GM21825 (cell line): ENCODE results near the gene NAV2.

ENCODE experiments used
- ATAC-seq: cut with Tn5 transposase; IDR thresholded peaks from one replicate; pipeline ENCODE4 v1.9.1; 2021; ENCODE audit warnings: mild to moderate bottlenecking, moderate library complexity; ENCODE audit not compliant: unreplicated experiment

NAV2 gene

DNA sequence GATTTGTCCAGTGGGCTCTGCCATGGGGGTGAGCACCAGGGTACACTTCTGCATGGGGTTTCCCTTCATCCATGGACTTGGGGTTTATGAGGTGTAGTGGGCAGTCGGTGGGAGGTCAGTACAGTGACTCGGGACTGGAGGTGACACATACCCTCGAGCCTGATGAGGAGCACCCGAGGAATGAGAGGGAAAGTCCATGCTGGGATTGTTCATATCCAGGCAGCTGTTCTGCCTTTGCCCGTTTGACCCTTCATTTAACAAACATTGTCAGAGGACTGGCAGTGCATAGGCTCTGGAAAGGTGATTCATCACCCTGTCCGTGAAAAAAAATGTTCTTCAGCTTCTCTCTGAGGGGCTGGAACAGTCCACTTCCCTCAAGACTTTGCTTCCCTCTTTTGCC, 2.7 kb downstream of the NAV2 start:
- no peak for ATAC-seq

DNA sequence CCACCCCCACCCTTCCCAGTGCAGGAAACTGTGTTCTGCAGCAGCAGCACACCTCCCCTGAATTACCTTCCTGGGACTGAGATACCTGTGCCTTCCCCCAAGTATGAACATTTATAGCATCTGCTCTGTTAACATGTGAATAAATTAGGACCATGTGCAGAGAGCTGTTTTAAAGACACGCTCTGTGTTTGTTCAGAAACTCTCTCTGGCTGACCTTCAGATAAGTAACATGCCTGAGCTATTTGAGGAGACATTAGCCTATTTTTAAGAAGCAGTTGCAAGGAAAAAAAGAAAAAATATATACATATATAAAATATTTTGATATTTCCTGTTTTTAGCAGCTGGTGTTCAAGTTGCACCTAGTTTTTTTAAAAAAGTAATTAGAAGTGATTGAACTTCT, 5.4 kb downstream of the NAV2 start:
- no peak for ATAC-seq

DNA sequence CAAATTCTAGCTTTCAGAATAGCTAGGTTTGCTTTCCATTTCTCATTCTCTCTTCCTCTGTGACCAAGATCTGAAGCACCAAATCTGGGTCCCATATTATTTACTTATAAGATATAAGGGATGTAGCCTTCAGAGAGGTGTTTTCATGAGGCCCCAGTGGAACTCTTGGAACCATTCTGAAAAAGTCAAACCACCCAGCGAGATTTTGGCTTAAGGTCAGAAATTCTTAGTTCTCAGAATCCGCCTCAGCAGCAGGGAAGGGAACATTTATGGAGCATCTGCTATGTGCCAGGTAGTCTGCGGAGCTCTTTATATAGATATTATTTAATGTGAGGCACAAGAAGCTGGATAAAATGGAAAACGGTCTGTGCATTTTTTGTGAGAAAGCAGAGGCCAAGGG, 6.3 kb downstream of the NAV2 start:
- no peak for ATAC-seq

DNA sequence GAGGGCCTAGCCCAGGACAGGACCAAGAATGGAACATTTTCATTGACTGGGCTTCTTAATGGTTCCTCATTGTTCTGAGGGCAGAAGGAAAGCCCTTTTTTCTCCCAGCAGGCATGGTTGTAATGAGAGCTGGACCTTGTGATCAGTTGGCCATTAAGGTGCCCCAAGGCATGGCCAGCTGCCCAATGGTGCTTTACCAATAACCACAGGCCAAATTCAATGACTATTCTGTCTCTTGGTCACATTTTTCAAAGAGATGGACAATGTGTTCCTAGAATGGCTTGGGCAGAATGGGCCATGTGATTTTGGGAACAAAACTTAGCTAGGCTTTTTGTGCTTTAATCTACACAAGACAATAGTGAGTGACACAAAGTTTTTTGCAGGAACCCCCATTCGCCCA, 7.3 kb downstream of the NAV2 start:
- no peak for ATAC-seq

DNA sequence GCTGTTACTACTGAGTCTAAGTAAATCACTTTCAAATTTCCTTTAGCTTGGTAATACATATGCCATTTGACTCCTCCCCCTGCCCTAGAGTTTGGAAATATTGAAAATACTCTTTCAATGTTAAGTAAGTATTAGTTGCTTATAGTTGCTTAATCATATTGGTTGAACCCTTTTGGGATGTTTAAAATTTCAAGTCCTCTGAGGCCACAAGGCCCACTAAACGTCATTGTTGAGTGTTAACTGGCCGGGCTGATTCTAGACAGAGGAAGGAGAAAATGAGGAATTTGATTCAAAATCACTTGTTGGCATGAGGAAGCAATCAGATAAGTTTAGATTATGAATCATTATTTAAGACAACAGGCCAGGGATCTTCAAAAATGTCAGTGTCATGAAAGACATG, 8.5 kb downstream of the NAV2 start:
- ATAC-seq, result no peak

DNA sequence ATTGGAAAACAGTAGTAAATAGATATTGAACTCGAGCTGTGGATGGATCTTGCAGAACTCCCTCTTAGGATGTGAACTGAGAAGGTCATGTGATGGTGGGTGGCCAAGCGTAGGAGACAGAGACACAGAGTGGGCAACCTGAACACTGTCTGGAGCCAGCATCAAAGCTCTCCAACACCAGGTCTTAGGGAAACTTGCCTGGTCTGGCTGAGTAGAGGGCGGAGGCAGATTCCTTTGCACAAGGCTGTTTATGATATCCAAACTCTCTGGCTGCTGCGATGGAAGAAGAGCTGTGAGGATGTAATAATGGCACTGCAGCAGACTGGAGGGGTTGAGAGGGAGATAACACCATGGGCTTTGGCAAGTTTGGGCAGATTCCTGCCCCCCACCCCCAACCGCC, 10.1 kb downstream of the NAV2 start:
- no peak for ATAC-seq

DNA sequence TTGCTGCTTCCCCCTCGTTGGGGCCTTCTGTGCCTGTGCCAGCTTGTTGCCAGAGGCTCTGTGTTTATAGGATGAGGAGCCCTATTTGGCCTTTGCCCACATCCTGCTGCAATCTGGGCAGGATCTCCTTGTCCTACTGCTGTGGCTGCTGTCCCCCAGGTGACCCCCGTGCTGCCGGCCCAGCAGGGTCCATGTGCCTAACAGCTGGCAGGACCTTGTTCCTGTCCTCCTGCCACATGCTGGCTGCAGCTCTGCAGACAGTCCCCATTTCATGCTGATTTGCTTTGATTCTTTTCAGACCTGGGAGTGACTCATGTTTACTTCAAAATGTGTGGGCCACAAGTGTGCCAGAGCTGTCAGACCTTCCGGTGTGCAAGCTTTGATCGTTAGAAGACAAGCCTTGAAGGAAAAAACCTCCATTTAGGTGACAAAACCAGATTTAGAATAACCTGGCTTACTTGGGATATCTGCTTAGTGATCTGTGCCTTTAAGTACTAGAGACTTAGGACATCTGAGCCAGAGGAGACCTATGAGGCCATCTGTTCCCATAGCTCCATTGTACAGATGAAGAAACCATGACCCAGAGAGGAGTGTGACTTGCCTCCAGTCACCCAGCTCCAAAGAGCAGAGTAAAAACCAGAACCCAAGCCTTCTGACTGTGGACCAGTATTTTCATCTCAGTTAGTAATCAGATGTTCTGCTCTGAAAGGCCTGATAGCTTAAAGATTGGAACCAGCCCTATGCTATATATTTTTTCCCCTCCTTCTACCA, 11.1 kb downstream of the NAV2 start:
- ATAC-seq, result no peak

DNA sequence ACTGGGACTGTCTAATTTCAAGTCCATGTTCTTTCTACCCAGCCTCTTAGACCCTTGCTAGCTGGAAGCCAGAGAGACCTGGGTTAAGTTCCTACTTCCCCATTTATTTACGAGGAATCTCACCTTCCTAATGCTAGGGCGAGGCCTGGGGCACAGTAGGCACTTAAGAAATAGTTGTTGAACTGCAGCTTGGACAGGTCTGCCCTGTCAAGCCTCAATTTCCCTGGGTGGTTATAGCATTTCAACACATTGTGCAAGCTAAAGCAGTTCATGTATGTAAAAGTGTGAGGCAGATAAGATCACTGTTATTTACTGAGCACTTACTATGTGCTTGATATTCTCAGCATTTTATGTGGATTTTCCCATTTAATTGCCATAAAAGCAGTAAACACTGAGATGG, 12.1 kb downstream of the NAV2 start:
- ATAC-seq, result no peak

DNA sequence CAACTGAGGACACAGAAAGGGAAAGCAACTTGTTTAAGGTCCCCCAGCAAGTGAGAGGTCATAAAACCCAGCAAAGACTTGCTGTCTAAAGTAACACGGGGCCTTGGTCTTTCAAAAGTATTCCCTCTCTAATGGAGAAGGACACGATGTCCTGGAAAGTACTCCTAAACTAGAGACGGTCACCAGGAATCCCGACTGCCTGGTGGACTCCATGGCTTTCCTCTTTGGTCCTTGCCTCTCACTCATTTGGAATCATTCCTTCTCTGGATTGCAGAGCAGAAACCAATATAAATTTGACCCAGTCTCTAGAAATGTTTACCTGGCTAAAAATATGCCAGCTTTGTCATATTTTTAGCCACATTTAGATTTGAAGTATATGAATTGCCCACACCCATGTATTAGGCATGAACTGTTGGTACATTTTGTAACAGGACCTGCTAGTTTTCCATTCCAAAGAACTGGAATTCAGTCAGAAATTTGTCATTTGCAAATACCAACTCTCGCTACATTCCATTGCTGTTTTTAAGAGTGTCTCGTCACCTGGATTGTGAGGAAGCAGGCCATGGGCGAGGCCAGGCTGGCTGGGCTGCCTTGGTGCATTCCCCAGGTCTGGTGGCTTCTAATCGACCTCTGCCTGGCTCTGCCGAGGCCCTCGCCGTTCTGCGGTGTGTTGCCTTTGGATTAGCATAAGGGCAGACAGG, 12.9 kb downstream of the NAV2 start:
- ATAC-seq, result no peak

DNA sequence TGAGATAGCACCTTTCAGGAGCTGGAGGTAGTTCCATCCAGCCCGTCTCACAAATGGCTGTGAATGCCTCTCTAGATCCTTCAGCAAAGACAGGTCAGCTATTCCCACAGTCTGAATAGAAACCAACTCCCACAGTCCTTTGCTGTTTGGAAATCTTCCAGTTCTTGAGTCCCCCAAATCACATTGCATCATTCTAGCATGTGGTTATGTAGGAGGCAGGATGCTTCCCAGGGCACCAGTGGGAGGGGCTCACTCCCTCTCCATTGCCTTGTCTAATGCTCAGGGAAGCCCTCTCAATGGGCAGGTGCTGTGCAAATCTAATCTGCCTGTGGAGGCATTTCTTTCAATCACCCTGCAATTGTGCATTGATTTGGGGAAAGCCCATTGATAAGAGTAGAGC, 14.6 kb downstream of the NAV2 start:
- ATAC-seq, result no peak

DNA sequence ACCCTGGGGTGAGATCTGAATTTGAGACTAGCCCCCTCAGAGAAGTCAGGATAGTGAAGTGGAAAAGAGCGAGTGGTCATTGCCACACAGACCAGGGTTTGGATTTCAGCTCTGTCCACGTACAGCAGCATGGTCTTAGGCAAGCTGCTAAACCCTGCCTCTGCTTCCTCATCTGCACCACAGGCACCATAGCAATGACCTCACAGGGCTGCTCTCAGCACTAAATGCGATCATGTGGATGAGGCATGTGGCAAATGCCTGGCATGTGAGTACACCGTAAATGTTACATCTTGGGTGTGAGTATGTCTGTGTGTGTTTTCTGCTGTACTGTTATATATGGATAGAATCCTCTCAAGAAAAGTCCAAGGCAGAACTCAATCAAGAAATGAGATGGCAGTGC, 15.8 kb downstream of the NAV2 start:
- ATAC-seq, result no peak

DNA sequence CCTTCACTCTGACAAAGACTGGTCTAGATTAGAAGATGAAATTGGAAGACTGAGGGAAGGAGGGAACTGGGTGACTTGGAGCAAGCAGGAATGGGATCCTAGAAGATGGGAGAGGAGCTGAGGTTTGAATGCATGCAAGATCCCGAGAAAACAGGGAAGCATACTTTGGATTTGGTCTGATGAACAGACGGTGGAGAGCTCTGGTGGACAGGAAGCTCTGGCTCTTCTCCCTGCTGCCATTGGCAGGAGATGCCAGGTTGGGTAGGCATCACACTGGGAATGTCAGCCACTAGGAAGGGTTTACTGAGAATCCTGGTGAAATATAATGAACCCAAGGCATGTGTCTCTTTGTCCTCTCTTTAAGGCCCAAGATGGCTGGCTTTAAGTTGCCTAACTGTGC, 16.5 kb downstream of the NAV2 start:
- ATAC-seq, result no peak

DNA sequence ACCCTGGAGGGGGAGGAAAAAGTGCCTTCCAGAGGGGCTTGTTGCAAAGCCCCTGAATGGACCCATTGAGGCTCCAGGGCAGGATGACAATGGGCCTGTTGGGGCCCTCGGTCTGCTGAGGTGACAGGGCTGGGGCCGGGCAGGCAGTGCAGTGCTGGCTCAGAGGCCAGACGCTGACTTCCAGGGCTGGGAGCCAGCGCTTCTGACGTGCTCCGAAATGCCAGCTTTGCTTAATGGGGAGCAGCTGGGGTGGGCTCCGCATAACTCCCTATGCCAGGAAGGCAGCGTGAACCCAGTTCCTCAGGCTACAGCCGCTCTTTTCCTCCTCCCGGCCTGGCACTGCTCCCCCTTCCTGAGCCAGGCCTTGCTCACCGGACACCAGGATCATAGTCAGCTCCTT, 17.7 kb downstream of the NAV2 start:
- ATAC-seq, result no peak

DNA sequence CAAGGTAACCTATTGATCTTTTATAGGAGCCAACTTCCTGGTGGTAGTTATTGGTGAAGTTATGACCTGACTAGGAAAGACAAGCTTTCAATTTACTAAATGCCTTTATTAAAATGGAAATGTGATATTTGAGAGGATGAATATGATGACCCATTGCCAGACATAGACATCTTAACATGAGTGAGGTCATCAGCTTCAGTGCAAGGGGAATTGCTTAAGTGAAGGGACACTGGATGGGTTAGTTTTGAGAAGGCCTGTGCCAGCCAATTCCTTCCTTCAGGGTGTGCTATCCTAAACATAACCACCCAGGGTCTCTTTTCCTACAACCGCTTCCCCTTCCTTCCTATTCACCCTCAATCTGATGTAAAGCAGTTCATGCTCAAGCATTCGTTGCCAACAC, 21.5 kb downstream of the NAV2 start:
- ATAC-seq, result no peak

DNA sequence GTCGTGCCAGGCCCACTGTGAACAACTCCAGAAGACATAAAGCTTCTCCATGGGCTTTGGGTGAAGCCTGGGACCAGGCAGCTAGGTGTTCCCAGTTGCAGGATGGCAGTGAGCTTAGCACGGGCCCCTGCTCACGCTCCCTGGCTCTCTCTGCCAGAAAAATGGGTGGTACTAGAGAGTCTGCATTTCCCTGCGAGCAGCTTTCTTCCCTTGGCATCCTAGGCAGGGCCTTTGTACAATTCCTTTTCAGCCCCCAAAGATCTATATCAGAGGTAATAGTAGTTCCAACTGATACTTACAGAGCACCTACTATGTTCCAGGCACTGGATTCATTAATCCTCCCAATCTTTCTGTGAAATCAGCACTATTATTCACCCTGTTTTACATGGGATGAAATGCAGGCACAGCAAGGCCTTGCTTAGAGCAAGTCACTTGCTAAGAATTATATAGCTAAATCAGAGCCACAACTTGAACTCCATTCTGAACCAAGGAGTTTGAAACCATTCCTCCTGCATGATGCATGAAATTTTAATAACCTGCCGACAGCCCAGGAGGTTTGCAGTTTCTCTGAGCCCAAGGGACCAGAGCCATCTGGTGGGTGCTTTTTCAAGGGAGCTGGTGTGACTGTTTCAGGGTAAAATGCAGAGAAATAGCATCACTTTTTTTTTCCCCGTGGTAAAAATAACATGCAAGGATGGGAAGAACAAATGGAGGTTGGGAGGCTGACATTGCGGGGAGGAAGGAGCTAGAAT, 22.7 kb downstream of the NAV2 start:
- no peak for ATAC-seq

DNA sequence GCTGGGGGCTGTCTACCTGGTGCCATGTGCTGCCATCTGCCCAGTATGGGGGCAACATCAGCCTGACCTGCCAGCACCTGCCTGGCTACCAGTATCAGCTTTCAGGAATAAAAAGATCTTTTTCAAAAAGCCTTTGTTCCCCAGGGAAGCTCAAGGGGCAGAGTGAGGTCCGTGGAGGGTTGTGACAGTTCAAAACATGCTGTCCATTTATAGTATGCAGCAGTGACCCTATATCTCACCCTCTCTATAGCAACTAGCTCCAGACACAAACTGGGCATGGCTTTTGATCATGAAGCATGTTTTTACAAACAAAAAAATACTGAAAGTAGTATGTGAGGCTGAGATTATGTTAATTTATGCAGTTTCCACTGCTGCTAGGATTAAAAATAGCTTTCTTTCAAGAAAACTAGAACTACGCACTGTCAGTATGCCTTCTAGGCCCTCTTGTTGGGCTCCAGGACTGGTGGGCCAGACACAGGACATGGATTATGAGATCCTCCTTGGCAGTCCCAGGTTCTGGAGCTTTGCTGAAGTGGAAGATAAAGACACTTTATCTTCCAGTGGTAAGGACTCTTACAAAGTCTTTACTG, 23.4 kb downstream of the NAV2 start:
- ATAC-seq, result no peak

DNA sequence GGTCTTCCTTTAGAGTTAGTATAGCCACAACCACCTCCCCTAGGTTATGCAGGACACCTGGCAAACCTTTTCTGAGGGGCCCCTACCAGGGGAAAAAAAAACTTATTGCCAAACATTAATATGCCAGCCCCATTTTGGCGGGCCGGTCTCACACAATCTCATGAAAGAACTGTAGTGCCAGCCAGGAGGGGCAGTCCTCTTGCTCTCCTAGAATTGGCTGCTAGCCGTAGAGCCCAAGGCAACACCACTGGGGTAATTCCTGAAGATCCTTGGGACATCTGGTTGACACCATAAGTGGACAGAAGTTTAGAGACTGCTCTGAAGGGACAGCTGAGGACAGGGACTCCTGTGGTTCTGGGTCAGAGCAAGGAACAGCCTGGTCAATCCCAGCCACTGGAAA, 24.2 kb downstream of the NAV2 start:
- no peak for ATAC-seq

DNA sequence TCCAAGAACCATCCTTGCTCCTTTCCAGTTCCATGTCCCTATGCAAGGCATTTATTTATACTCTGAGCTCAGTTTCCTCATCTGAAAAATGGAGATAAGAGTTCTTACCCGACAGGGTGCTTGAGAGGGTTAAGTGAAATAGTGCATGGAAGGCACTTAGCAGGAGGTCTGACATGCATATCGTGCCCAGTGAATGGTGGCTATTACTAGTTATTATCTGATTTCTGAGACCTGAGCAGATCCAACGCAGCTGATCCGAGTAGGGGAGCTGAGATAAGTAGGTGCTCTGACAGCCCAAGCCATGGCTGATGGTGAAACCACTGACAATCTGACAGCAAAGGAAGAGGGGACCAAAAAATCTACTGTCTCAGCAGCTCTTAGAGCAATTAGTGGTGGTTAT, 24.9 kb downstream of the NAV2 start:
- no peak for ATAC-seq

DNA sequence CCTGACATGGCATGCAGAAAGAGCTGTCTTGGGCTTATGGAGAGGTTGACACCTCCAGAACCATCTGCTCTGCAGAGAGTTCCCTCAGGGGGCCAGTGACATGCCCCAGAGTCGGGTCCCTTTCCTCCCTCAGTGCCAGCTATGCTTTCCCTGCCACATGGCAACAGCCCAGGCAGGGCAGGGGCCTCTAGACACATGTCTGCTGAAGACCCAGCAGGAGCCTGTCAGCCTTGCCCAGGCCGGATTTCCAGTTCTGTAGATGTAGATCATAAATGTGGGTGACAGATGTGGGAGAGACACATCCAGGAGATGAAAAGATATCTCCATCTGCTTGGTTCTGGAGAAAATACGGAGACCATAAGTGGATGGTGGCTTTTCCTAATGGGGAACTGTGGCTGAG, 25.5 kb downstream of the NAV2 start:
- no peak for ATAC-seq

DNA sequence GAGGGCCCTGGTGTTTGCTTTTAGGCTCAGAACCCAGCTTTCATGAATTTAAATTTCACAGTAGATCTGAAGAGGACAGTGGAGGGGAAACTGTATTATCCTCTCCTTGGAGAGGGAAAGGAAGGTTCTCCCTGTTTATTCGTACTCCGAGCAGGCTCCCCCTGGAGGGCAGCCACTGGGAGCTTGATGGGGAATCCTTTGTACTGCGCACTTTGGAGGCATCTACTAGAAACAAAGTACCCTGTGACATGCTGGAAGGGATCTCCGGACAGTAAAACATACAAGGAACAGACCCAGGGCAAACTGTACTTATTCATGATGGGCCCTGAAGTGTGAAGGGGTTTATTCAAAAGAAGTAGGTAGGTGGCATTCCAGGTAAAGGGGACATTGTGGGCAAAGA, 27.2 kb downstream of the NAV2 start:
- ATAC-seq, result no peak

DNA sequence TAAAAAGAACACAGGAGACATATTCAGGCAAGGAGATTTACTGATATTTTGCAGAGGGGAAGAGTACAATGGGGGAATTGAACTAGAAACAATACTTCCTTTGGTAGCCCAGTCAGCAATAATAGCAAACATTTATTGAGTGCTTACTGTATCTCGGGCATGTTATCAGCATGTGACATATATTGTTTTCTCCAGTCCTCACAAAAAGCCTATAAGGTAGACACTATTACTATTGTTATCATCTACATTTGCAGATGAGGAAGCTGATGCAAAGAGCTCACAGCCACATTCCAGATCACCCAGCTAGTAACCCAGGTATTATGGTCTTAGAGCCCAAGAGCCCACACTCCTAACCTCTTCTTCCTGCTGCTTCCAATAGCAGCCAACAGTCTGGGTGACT, 27.9 kb downstream of the NAV2 start:
- ATAC-seq, result no peak
